ENCODE results near the gene PIBF1. TPM values are rescaled to one million over a fixed set of nuclear protein-coding genes. Genes with fewer than 3 reads are reported as not detected.
"Not testable (repeated sequence)": the region's sequence is repeated elsewhere in the genome, so short reads cannot be mapped to it uniquely, and the experiment has no call there.

Gene PIBF1
- total RNA-seq, 1 donor from 2014 or later: 28.3 TPM

DNA sequence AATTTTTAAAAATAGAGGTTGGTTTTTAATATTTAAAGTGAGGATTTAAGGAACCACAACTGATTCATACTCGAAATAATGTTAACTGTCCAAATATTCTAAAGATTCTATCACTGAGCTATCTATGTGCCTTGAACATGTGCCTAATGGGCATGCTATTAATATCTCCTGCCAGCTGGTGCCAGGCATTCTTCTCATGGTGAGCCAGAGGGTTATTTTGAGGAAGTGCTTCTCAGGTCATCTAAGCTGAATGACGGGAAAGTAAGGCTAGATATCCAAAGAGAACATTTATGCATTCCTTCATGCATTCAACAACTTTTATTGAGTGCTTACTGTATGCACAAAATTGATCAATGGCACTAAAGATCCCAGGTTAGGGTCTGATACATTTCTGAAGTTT is 138.2 kb downstream of the PIBF1 start:
- ATAC-seq (no peak), DNase-seq (no peak)
- intact Hi-C loops (cut with DNase I): no loop called here
- H3K4me3 ChIP-seq: no peak overlapping the region
- H3K27ac ChIP-seq: no peak overlapping the region
- TF ChIP-seq, protein P1, sequence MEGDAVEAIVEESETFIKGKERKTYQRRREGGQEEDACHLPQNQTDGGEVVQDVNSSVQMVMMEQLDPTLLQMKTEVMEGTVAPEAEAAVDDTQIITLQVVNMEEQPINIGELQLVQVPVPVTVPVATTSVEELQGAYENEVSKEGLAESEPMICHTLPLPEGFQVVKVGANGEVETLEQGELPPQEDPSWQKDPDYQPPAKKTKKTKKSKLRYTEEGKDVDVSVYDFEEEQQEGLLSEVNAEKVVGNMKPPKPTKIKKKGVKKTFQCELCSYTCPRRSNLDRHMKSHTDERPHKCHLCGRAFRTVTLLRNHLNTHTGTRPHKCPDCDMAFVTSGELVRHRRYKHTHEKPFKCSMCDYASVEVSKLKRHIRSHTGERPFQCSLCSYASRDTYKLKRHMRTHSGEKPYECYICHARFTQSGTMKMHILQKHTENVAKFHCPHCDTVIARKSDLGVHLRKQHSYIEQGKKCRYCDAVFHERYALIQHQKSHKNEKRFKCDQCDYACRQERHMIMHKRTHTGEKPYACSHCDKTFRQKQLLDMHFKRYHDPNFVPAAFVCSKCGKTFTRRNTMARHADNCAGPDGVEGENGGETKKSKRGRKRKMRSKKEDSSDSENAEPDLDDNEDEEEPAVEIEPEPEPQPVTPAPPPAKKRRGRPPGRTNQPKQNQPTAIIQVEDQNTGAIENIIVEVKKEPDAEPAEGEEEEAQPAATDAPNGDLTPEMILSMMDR (IDR thresholded peaks at IDR 0.05): no peak
- H3K9me3 ChIP-seq: no peaks in the 10 kb centered on the region
- no peaks in the 10 kb centered on the region for H3K27me3 ChIP-seq
- H3K4me1 ChIP-seq: no peaks in the 10 kb centered on the region
- peaks cover 28% of the 10 kb centered on the region for H3K36me3 ChIP-seq

DNA sequence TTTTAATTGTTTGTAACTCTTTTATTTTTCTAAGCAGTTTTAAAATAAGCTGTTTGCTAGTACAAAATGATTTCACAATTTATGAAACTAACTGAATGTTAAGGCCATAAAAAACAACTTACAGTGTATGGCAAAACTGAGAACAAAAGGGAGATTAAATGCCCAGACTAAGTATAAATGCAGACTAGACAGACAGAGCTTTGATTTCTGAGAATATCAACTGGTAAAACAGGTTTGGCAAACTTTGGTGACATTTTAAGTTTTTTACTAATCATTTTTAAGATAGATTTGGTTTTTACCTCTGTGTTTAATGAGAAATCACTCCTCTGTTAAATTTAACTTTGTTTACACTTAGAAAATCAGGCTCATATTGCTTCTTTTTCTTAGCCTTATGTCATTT is 149.4 kb downstream of the PIBF1 start:
- H3K9me3 ChIP-seq: no peaks in the 10 kb centered on the region
- intact Hi-C loops (cut with DNase I): no loop called here
- ATAC-seq (no peak), DNase-seq (no peak)
- no peak overlapping the region for H3K4me3 ChIP-seq
- H3K27me3 ChIP-seq: no peaks in the 10 kb centered on the region
- no peaks in the 10 kb centered on the region for H3K4me1 ChIP-seq
- TF ChIP-seq, protein P1 (IDR thresholded peaks at IDR 0.05): no peak
- H3K36me3 ChIP-seq: peaks cover 10% of the 10 kb centered on the region
- no peak overlapping the region for H3K27ac ChIP-seq

DNA sequence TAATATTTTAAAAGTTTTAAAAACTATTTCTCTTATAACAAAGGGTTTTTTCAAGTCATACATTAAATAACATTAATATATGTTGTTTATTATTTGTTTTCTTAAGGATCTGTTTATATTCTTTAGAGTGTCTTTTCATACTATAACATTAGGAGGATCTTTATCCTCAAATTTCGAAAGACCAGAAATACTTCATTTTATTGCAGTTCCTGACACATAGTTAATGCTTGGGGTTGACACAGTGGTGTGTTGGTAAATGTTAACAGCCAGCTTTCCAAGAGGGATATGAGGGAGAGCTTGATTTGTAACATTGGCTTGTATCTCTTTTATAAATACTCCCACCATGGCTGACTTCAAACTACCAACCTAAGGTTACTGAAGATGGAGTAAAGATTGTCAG is 150.3 kb downstream of the PIBF1 start:
- DNase-seq (no peak), ATAC-seq (no peak)

GRCh38 chr13:72946267-72946666 is 164.3 kb downstream of the PIBF1 start:
- H3K4me1 ChIP-seq; H3K27ac ChIP-seq; intact Hi-C loops (cut with DNase I); ATAC-seq; H3K27me3 ChIP-seq; H3K36me3 ChIP-seq; H3K4me3 ChIP-seq; H3K9me3 ChIP-seq; DNase-seq: not testable (repeated sequence)

More for the DNA sequence above, 150.3 kb downstream of the PIBF1 start:
- intact Hi-C loops (cut with DNase I): no loop called here
- H3K4me3 ChIP-seq: no peak overlapping the region
- no peaks in the 10 kb centered on the region for H3K27me3 ChIP-seq
- no peaks in the 10 kb centered on the region for H3K4me1 ChIP-seq
- H3K27ac ChIP-seq: no peak overlapping the region
- H3K36me3 ChIP-seq: peaks cover 4% of the 10 kb centered on the region
- H3K9me3 ChIP-seq: no peaks in the 10 kb centered on the region
- TF ChIP-seq, protein P1 (IDR thresholded peaks at IDR 0.05): no peak

GRCh38 chr13:72952529-72953141 is 170.7 kb downstream of the PIBF1 start:
- no peaks in the 10 kb centered on the region for H3K4me1 ChIP-seq
- no peaks in the 10 kb centered on the region for H3K27me3 ChIP-seq
- H3K4me3 ChIP-seq: no peak overlapping the region
- H3K36me3 ChIP-seq: peaks cover 4% of the 10 kb centered on the region
- ATAC-seq (peak; percentile 40), DNase-seq (no peak)
- intact Hi-C loops (cut with DNase I): no loop called here
- TF ChIP-seq, protein P1 (IDR thresholded peaks at IDR 0.05): no peak
- H3K27ac ChIP-seq: no peak overlapping the region
- H3K9me3 ChIP-seq: no peaks in the 10 kb centered on the region

DNA sequence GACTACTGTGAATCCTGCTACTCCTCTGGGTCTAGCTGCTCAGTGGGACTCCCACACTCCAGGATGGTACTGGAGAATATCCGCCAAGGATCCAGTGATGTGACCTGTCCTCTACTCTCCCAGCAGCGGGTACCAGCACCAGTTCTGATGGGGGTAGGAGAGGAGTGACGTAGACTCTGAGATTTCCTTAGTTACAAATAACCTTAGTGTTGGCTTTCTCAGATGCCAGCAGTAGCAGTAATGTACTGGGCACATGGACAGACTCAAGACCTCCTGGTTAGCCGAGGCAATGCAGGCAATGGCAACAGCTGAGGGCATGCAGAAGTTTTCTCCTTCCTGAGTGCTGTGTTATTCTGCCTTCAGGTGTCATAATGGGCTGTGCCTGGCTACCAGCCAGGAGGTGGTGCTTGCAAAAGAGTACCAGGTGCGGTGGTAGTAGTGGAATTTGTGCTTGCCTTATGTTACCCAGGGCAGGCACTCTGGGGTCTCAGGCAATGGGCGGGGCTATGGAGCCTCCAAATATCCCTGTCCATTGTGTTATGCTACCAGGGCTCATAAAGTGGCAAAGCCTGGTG is 171.5 kb downstream of the PIBF1 start:
- H3K27me3 ChIP-seq: no peaks in the 10 kb centered on the region
- DNase-seq (peak; percentile 80), ATAC-seq (peak; percentile 77)
- TF ChIP-seq, protein P1 (IDR thresholded peaks at IDR 0.05): no peak
- intact Hi-C loops (cut with DNase I): no loop called here
- H3K9me3 ChIP-seq: no peaks in the 10 kb centered on the region
- H3K36me3 ChIP-seq: peaks cover 4% of the 10 kb centered on the region
- no peak overlapping the region for H3K27ac ChIP-seq
- H3K4me3 ChIP-seq: no peak overlapping the region
- no peaks in the 10 kb centered on the region for H3K4me1 ChIP-seq

All from upper lobe of right lung (tissue), 1 donor.